ENCODE data around the gene RAD54L2.
"Not testable (repeated sequence)": the region's sequence is repeated elsewhere in the genome, so short reads cannot be mapped to it uniquely, and the experiment has no call there.

Gene RAD54L2

DNA sequence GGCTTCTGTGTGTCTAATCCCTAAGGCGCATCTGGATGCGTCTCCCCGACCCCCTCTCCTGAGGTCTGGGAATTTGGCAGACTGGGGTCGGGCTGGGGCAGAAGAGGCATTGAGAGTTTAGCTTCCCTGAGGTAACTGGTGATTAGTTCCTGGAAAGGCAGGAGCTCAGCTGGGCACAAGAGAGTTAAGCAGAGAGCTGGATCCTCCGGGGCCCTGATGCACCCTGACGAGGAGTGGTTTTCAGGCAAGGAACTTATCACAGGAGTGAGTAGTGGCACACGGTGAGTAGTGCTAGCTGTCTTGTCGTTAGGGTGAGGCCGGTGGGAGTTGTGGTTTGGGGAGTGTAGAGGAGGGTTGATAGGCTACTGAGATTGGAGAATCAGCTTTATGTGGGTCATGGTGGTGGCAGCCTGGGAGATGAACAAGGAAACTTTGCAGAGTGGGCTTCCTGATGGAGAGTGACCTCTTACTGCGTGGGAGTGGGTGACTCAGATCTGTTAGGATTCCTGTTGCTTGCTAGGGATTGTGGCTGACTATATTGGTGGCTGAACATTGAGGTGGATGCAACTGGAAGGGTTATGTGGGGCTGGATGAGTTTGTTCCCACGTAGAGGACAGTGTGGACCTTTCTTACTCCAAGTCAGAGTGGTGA, 897 bp downstream of the RAD54L2 start:
- no peak for DNase-seq

GRCh38 chr3:51542596-51542995, 4.1 kb downstream of the RAD54L2 start:
- DNase-seq = not testable (repeated sequence)

DNA sequence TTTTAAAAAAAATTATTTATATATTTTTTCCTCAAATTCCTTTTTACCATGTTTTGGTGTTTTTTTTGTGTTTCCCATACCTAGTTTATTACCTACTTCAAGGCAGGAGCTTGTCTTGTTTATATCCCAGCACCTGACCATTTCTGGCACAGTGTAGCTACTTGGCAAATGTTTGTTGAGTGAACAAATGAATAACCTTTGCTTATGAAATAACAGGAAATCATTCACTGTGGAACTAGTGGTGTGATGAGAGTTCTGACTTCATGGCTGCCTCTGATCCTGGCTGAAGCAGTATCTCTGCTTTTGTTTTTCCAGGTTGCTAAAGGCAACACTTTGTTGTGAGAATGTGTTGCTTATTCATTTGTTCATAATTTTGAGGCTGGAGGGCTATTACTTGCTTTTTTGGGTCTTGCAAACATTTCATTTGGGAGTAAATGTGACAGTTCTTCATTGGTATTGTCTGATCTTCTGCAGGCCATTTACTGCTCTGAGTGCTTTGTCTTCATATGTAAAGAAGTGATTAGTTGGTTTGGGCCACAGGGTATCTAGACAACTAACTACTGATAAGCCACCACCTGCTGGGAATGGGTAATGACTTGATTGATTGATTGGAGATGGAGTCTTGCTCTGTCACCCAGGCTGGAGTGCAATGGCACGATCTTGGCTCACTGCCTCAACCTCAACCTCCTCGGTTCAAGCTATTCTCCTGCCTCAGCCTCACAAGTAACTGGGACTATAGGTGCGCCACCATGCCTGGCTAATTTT, 5.7 kb downstream of the RAD54L2 start:
- DNase-seq = no peak

GRCh38 chr3:51547274-51547673, 8.8 kb downstream of the RAD54L2 start:
- no peak for DNase-seq

GRCh38 chr3:51549311-51549710, 10.8 kb downstream of the RAD54L2 start:
- no peak for DNase-seq

- no peak for DNase-seq
These were observed 11.7 kb downstream of the RAD54L2 start for GRCh38 chr3:51550080-51550819.

- no peak for DNase-seq
These were observed 19.5 kb downstream of the RAD54L2 start for GRCh38 chr3:51557993-51558392.

DNA sequence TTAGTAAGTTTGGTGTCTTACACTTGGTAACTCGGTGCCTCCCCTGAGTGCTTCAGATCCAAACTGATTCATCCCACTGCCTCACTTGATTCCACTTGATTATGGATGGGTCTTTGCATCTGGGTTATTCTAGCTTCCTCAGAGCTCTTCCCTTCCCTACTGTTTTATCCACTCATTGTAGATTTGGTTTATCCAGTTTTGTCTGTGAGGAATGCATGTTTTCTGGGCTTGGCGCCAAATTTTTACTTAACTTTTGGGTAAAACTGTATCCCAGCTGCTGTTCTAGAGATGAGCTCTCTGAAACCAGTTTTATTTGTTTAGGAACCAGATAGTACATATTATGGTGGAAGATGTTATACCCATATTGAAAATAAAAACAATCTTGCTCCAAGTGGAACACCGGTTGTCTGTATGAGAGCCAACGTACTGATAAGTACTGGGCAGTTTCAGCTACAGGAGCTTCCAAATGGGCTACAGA, 20.9 kb downstream of the RAD54L2 start:
- DNase-seq = no peak

DNA sequence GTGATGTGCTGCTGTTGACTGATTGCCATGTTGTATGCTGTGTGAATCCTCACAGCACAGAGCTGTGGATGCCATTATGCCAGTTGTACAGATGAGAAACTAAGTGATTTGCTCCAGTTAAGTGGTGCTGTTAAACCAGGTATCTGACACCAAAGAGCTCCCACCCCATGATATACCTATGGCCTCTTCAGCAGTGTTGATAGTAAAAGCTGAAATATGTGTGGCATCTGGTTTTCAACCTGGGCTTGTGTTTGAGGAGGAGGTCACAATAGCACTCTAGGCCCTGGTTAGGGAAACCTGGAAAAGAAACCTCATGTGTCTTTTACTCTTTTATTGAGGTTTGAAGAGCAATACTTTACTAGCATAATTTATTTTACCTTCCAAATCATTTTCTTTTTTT, 21.4 kb downstream of the RAD54L2 start:
- no peak for DNase-seq

- DNase-seq = not testable (repeated sequence)
These were observed 23.9 kb downstream of the RAD54L2 start for GRCh38 chr3:51562403-51562802.

- DNase-seq = no peak
These were observed 29.5 kb downstream of the RAD54L2 start for GRCh38 chr3:51568036-51568435.

- DNase-seq = no peak
These were observed 30.5 kb downstream of the RAD54L2 start for GRCh38 chr3:51568996-51569395.

- no peak for DNase-seq
These were observed 39.7 kb downstream of the RAD54L2 start for GRCh38 chr3:51578238-51578637.

DNA sequence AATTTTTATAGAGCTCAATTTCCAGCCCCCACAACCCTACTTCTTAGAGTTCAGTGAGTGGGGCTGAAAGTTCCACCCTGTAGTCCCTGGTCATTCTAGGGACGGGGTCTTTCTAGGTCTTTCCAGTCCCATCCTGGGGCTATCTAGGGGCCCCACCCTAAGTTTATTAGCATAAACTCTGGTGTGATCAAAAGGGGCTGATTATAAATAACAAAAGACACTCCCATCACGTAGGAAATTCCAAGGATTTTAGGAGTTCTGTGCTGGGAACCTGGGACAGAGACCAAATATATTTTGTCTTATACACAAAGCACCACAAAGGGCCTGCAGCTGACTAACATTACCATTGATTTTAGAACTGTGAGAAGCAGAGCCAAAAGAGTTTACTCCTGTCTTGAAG, 41.9 kb downstream of the RAD54L2 start:
- DNase-seq = no peak

DNA sequence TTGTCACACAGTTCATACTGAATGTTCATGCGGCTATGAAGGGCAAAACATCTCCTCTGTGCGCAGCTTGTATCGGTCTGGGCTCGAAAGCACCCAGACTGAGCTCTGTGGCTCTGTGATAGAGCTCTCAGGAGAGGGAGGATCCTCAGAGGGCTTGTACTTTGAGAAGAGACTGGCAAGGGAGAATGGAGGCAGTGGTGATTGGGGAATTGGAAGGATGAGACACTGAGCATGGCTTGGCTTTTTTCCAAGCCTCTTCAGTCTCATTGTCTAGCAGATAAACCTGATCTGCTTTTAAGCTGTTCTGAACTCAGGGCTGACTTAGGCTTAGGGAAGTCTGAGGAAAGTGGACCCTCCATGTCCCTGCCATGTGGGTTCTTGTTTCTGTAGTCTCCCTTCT, 43.0 kb downstream of the RAD54L2 start:
- DNase-seq = no peak

DNA sequence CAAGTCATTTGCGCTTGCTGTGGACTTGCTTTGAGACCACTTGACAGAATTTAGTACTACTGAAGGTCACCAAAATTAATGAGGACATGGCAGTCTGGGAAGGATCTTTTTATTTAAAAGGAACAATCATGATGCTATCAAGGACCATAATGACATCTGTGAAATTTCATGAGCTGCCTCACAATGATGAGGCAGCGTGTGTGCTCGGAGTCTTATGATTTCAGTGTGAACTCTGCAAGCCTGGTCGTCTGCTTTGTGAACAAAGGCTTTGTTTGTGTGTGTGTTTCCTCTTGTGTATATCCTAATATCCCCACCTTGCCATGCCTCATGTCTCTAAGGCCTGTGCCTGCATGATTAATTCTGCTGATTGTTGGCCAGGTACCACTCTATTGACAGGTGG, 46.7 kb downstream of the RAD54L2 start:
- DNase-seq = no peak

- no peak for DNase-seq
These were observed 47.4 kb downstream of the RAD54L2 start for GRCh38 chr3:51585871-51586270.
